ENCODE measurements around the gene TMCO2.

Gene TMCO2

GRCh38 chr1:40267767-40268187 lies 20.0 kb downstream of the TMCO2 start:
- TF ChIP-seq TAF1 (IDR thresholded peaks at IDR 0.05; ENCODE audit: borderline replicate concordance, insufficient read depth, low read length) (no peak), FOXP2 (optimal IDR thresholded peaks at IDR 0.05; ENCODE audit: borderline replicate concordance, extremely low read depth, extremely low read length, insufficient read depth) (no peak), SIN3A (IDR thresholded peaks at IDR 0.05; ENCODE audit: borderline replicate concordance, insufficient read depth, low read length) (no peak), POLR2AphosphoS5 (IDR thresholded peaks at IDR 0.05; ENCODE audit: low read depth, low read length) (no peak)
- TF ChIP-seq, protein P1, sequence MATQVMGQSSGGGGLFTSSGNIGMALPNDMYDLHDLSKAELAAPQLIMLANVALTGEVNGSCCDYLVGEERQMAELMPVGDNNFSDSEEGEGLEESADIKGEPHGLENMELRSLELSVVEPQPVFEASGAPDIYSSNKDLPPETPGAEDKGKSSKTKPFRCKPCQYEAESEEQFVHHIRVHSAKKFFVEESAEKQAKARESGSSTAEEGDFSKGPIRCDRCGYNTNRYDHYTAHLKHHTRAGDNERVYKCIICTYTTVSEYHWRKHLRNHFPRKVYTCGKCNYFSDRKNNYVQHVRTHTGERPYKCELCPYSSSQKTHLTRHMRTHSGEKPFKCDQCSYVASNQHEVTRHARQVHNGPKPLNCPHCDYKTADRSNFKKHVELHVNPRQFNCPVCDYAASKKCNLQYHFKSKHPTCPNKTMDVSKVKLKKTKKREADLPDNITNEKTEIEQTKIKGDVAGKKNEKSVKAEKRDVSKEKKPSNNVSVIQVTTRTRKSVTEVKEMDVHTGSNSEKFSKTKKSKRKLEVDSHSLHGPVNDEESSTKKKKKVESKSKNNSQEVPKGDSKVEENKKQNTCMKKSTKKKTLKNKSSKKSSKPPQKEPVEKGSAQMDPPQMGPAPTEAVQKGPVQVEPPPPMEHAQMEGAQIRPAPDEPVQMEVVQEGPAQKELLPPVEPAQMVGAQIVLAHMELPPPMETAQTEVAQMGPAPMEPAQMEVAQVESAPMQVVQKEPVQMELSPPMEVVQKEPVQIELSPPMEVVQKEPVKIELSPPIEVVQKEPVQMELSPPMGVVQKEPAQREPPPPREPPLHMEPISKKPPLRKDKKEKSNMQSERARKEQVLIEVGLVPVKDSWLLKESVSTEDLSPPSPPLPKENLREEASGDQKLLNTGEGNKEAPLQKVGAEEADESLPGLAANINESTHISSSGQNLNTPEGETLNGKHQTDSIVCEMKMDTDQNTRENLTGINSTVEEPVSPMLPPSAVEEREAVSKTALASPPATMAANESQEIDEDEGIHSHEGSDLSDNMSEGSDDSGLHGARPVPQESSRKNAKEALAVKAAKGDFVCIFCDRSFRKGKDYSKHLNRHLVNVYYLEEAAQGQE (IDR thresholded peaks at IDR 0.05; ENCODE audit: insufficient read depth in 1 of 2, low read depth in 2 of 2, low read length in 2 of 2): no peak

DNA sequence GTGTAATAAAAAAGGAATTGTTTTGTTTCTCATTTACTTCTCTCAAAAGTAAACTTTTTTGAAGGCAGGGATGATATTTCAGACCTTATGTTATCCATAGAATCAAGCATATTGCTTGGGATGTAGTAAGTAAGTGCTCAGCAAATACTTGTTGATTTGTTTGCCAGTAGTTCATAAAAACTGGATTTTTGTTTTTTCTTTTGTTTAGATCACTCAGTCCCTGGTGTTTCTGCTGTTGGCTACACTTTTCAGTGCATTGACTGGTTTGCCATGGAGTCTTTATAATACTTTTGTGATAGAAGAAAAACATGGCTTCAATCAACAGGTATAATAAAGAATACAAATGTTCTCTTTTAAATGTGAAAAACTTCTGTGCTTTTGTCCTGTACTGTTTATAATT lies 20.5 kb downstream of the TMCO2 start:
- no peak for TF ChIP-seq SIN3A (IDR thresholded peaks at IDR 0.05; ENCODE audit: borderline replicate concordance, insufficient read depth, low read length)
- TF ChIP-seq TAF1 (IDR thresholded peaks at IDR 0.05; ENCODE audit: borderline replicate concordance, insufficient read depth, low read length): no peak

DNA sequence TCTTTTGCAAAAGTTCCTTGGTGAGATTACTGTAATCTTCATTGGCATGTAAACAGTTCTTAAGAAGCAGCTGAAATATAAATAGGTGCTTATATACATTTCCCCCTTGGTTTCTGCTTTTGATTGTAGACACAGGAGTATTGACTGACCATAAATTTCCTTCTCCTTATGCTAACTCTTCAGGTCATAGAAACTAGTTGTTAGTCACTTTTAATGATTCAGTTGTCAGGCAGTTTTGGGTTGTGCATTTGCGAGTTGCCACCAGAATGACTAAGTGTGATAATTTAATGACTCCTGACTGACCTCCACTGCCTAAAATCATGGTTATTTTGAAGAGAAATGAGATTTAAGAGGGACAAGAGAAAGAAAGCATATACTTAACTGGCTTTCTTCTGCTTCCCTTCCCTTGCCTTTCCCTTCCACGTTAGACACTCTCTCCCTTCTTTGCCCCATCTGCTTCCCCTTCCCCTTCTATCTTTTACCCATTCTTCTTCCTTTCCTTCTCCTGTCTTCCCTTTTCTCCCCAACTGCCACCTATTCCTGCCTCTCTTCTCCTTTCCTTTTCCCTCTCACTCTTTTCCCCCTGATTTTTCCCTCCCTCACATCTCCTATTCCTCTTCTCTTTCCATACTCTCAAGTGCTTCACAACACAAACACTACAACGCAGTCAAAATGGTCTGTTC lies 22.6 kb downstream of the TMCO2 start:
- no peak for TF ChIP-seq TAF1 (IDR thresholded peaks at IDR 0.05; ENCODE audit: borderline replicate concordance, insufficient read depth, low read length)
- no peak for TF ChIP-seq SIN3A (IDR thresholded peaks at IDR 0.05; ENCODE audit: borderline replicate concordance, insufficient read depth, low read length)
- no peak for TF ChIP-seq FOXP2 (optimal IDR thresholded peaks at IDR 0.05; ENCODE audit: borderline replicate concordance, extremely low read depth, extremely low read length, insufficient read depth)
- no peak for TF ChIP-seq POLR2AphosphoS5 (IDR thresholded peaks at IDR 0.05; ENCODE audit: low read depth, low read length)
- TF ChIP-seq, protein P1 (IDR thresholded peaks at IDR 0.05; ENCODE audit: insufficient read depth in 1 of 2, low read depth in 2 of 2, low read length in 2 of 2): no peak

- no peak for TF ChIP-seq FOXP2 (optimal IDR thresholded peaks at IDR 0.05; ENCODE audit: borderline replicate concordance, extremely low read depth, extremely low read length, insufficient read depth)
Observed at GRCh38 chr1:40272653-40273213, 25.0 kb downstream of the TMCO2 start.

GRCh38 chr1:40273547-40274166 lies 25.9 kb downstream of the TMCO2 start:
- no peak for TF ChIP-seq POLR2AphosphoS5 (IDR thresholded peaks at IDR 0.05; ENCODE audit: low read depth, low read length)
- TF ChIP-seq, protein P1 (IDR thresholded peaks at IDR 0.05; ENCODE audit: insufficient read depth in 1 of 2, low read depth in 2 of 2, low read length in 2 of 2): no peak
- no peak for TF ChIP-seq FOXP2 (optimal IDR thresholded peaks at IDR 0.05; ENCODE audit: borderline replicate concordance, extremely low read depth, extremely low read length, insufficient read depth)

DNA sequence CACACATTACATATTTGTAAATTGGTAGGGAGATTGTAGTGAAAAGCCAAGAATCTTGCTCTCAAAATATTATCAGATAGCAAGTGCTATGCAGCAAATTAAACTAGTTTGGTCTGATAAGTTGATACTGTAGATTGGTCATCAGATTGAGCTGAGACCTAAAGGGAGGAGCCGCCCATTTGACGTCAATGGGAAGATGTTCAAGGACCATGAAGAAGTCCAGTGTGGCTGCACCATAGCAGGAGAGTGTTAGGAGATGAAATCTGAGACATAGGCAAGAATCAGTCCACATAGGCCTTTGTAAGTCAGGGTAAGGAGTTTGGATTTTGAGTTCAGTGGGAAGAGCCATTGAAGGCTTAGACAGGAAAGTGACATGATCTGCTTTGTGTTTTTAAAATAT lies 26.6 kb downstream of the TMCO2 start:
- no peak for TF ChIP-seq FOXP2 (optimal IDR thresholded peaks at IDR 0.05; ENCODE audit: borderline replicate concordance, extremely low read depth, extremely low read length, insufficient read depth)
